22Rv1 (cell line): ENCODE data around the gene IRAK2.

Experiments used
- CTCF ChIP-seq: fragments of 450-650 bp; IDR thresholded peaks from 2 replicates; pipeline ENCODE4 v1.5.1; 2017; ENCODE audit warnings: mild to moderate bottlenecking
- ZFX ChIP-seq: fragments of 450-650 bp; IDR thresholded peaks from 2 replicates; pipeline ENCODE4 v1.6.1; 2017; ENCODE audit warnings: antibody characterized with exemption, borderline replicate concordance

GRCh38 chr3:10265833-10266232 lies 101.1 kb downstream of the IRAK2 start:
- TF ChIP-seq CTCF (no peak), ZFX (no peak)
